HCT116 (cell line): Measurements from ENCODE around the gene DCTD. TPM values are rescaled to one million over a fixed set of nuclear protein-coding genes. Genes with fewer than 3 reads are reported as not detected.

ENCODE experiments used
- ATAC-seq: fragments of 200-7000 bp; cut with Tn5 transposase; 2 replicates; pipeline ENCODE4 v1.9.1; 2020; ENCODE audit warnings: mild to moderate bottlenecking, moderate library complexity
- BruUV-seq: library from RNA; stranded (reverse); fragments of 400-500 nt; replicated peaks from 2 replicates; lab custom pipeline; 2021; lab: Mats Ljungman, UMichigan
- CTCF ChIA-PET: fragments of 300-600 bp; sonication (Branson Sonifier 250); formaldehyde crosslinking; loops from one replicate; lab custom pipeline; 2021; ENCODE audit warnings: antibody characterized with exemption; lab: Charles Lee
- POLR2A ChIA-PET: fragments of 300-600, 350-600 bp; sonication (Branson Sonifier 250); formaldehyde crosslinking; loops from one replicate; lab custom pipeline; 2021; ENCODE audit warnings: antibody characterized with exemption; lab: Charles Lee
- RAD21 ChIA-PET, 2 experiments: fragments of 300-600 bp; sonication (Branson Sonifier 250); formaldehyde crosslinking; loops; one replicate each; lab custom pipeline; 2023; ENCODE audit warnings: low total read pairs in 2 of 2; ENCODE audit not compliant: uncharacterized antibody in 2 of 2, unreplicated experiment in 2 of 2, low non-redundant PET in 1 of 2; lab: Charles Lee
- DNase-seq: peaks from one replicate; pipeline ENCODE4 v3.0.0-alpha.2; 2010; ENCODE audit warnings: low read depth, low spot score
- H2AFZ ChIP-seq: fragments of 200-600 bp; shearing (Covaris generic), sonication (generic); 2 replicates; pipeline ENCODE4 v1.6.1; 2017; ENCODE audit warnings: low read depth, mixed run types, mixed read lengths, antibody characterized with exemption, low read length; ENCODE audit not compliant: poor library complexity, severe bottlenecking
- H3K27ac ChIP-seq: 2 replicates; pipeline ENCODE4 v1.5.1; 2012; ENCODE audit warnings: low read depth, low read length
- H3K27me3 ChIP-seq: fragments of 200-600 bp; sonication (generic); 2 replicates; pipeline ENCODE4 v1.6.1; 2016; ENCODE audit warnings: mixed run types, low read length, mixed read lengths; ENCODE audit not compliant: insufficient read depth
- H3K36me3 ChIP-seq, 2 experiments: fragments of 200-500 bp in 1 of 2; fragments of 200-600 bp in 1 of 2; sonication (Bioruptor generic) in 1 of 2; sonication (generic) in 1 of 2; 2 replicates each; pipeline versions ENCODE4 v1.5.1 to v1.6.1; 2014 to 2016; ENCODE audit warnings: low read length in 2 of 2, inconsistent platforms in 1 of 2, mixed read lengths in 1 of 2, mixed run types in 1 of 2; ENCODE audit not compliant: insufficient read depth in 2 of 2, control insufficient read depth in 1 of 2
- H3K4me1 ChIP-seq, 2 experiments: fragments of 200-600 bp in 1 of 2; sonication (generic) in 1 of 2; 2 replicates each; pipeline versions ENCODE4 v1.5.1 to v1.6.1; 2012 to 2017; ENCODE audit warnings: low read length in 2 of 2, inconsistent platforms in 1 of 2, mild to moderate bottlenecking in 1 of 2, mixed read lengths in 1 of 2, mixed run types in 1 of 2, moderate library complexity in 1 of 2; ENCODE audit not compliant: insufficient read depth in 2 of 2, control insufficient read depth in 1 of 2
- H3K4me2 ChIP-seq: fragments of 200-600 bp; sonication (generic); 2 replicates; pipeline ENCODE4 v1.6.1; 2017; ENCODE audit warnings: mixed run types, low read length, mixed read lengths
- H3K4me3 ChIP-seq, 2 experiments: fragments of 200-600 bp in 1 of 2; sonication (generic) in 1 of 2; replicated peaks in 1 of 2; 2 replicates each; pipeline ENCODE4 v1.5.1; 2011 to 2016; ENCODE audit warnings: low read length in 2 of 2, control low read depth in 1 of 2, low read depth in 1 of 2, mild to moderate bottlenecking in 1 of 2, mixed read lengths in 1 of 2, mixed run types in 1 of 2
- H3K79me2 ChIP-seq: fragments of 200-600 bp; sonication (generic); 2 replicates; pipeline ENCODE4 v1.6.1; 2017; ENCODE audit warnings: mild to moderate bottlenecking, mixed run types, low read length, moderate library complexity, mixed read lengths; ENCODE audit not compliant: insufficient read depth
- H3K9ac ChIP-seq: fragments of 200-600 bp; sonication (generic); 2 replicates; pipeline ENCODE4 v1.6.1; 2016; ENCODE audit warnings: low read length, mixed read lengths
- H3K9me2 ChIP-seq: fragments of 200-600 bp; sonication (generic), shearing (Covaris generic); 2 replicates; pipeline ENCODE4 v1.6.1; 2017; ENCODE audit warnings: mixed run types, mild to moderate bottlenecking, moderate library complexity; ENCODE audit not compliant: insufficient read depth
- H3K9me3 ChIP-seq, 2 experiments: fragments of 200-500 bp in 1 of 2; fragments of 200-600 bp in 1 of 2; sonication (Bioruptor generic) in 1 of 2; sonication (generic) in 1 of 2; 2 replicates each; pipeline ENCODE4 v1.6.1; 2014 to 2017; ENCODE audit warnings: low read length in 2 of 2, mixed read lengths in 2 of 2, inconsistent platforms in 1 of 2, low read depth in 1 of 2, mild to moderate bottlenecking in 1 of 2, mixed run types in 1 of 2, moderate library complexity in 1 of 2; ENCODE audit not compliant: control insufficient read depth in 1 of 2, insufficient read depth in 1 of 2
- H4K20me1 ChIP-seq: fragments of 200-600 bp; sonication (generic), shearing (Covaris generic); 2 replicates; pipeline ENCODE4 v1.6.1; 2017; ENCODE audit warnings: mixed run types, mild to moderate bottlenecking, moderate library complexity; ENCODE audit not compliant: insufficient read depth
- CBX3 ChIP-seq: IDR thresholded peaks from 2 replicates; pipeline ENCODE4 v1.6.1; 2012; ENCODE audit warnings: low read depth
- CTCF ChIP-seq, 3 experiments: fragments of 200-600 bp in 1 of 3; sonication (generic) in 1 of 3; IDR thresholded peaks in 2 of 3; conservative IDR thresholded peaks in 1 of 3; 2 replicates each; pipeline ENCODE4 v1.5.1; 2012 to 2017; ENCODE audit warnings: low read depth in 2 of 3, low read length in 2 of 3, antibody characterized with exemption in 1 of 3, borderline replicate concordance in 1 of 3, control low read depth in 1 of 3, mild to moderate bottlenecking in 1 of 3, mixed read lengths in 1 of 3, mixed run types in 1 of 3, moderate library complexity in 1 of 3; ENCODE audit not compliant: insufficient read depth in 1 of 3
- FOSL1 ChIP-seq: IDR thresholded peaks from 2 replicates; pipeline ENCODE4 v1.6.1; 2012; ENCODE audit warnings: low read depth
- MAX ChIP-seq: IDR thresholded peaks from 2 replicates; pipeline ENCODE4 v1.6.1; 2012
- POLR2A ChIP-seq: IDR thresholded peaks from 2 replicates; pipeline ENCODE4 v1.7.0; 2011; ENCODE audit warnings: borderline replicate concordance; ENCODE audit not compliant: insufficient read depth, insufficient read length; ENCODE audit errors: extremely low read depth
- POLR2AphosphoS5 ChIP-seq: IDR thresholded peaks from 2 replicates; pipeline ENCODE4 v1.6.1; 2011; ENCODE audit warnings: mild to moderate bottlenecking, low read depth, low read length, moderate library complexity
- RAD21 ChIP-seq: IDR thresholded peaks from 2 replicates; pipeline ENCODE4 v1.6.1; 2012; ENCODE audit warnings: low read depth, mild to moderate bottlenecking
- SRF ChIP-seq: IDR thresholded peaks from 2 replicates; pipeline ENCODE4 v1.6.1; 2012; ENCODE audit warnings: low read depth
- ZNF274 ChIP-seq: fragments of 200-500 bp; sonication (Bioruptor generic); IDR thresholded peaks from 2 replicates; pipeline ENCODE4 v1.6.1; 2014; ENCODE audit warnings: mild to moderate bottlenecking, low read depth, low read length, inconsistent platforms
- intact Hi-C: fragments of 100-400 bp; cut with micrococcal nuclease; formaldehyde crosslinking; loops from 2 replicates; pipeline ENCODE4 v1.10.0; 2022
- total RNA-seq: library from RNA; stranded (reverse); gene quantifications from one replicate; pipeline ENCODE4 v1.2.1, GENCODE V29; 2021; ENCODE audit not compliant: unreplicated experiment

The DCTD gene
- total RNA-seq, 1 experiment from 2014 or later = 96.3 TPM

GRCh38 chr4:182869697-182870096 lies 47.5 kb downstream of the DCTD start (continued):
- TF ChIP-seq CTCF (IDR thresholded peaks at IDR 0.05 in 2 of 3, conservative IDR thresholded peaks at IDR 0.05 in 1 of 3; ENCODE audit: borderline replicate concordance in 1 of 3, insufficient read depth in 1 of 3, low read depth in 2 of 3, low read length in 2 of 3) (no peak), SRF (no peak), POLR2AphosphoS5 (no peak), FOSL1 (no peak)

GRCh38 chr4:182866746-182867145 lies 50.4 kb downstream of the DCTD start:
- Histone ChIP-seq H3K4me3 (no peak overlapping the region), H3K4me2 (no peak overlapping the region), H3K79me2 (no peaks in the 10 kb centered on the region), H3K27ac (no peak overlapping the region), H3K9ac (no peak overlapping the region), H2AFZ (no peak overlapping the region), H3K4me1 (peaks cover 0 to 7% of the 10 kb centered on the region in 2 experiments; a peak in 1 of 4 replicates), H4K20me1 (no peaks in the 10 kb centered on the region), H3K36me3 (no peaks in the 10 kb centered on the region), H3K9me2 (no peaks in the 10 kb centered on the region), H3K9me3 (no peaks in the 10 kb centered on the region), H3K27me3 (no peaks in the 10 kb centered on the region)
- RAD21 ChIA-PET = no interaction called here
- POLR2A ChIA-PET = no interaction called here
- BruUV-seq = no TSS peak
- TF ChIP-seq CBX3 (no peak), MAX (no peak), ZNF274 (no peak), POLR2A (no peak), RAD21 (no peak)
- intact Hi-C loops = no loop called here
- DNase-seq (no peak), ATAC-seq (no peak)
- CTCF ChIA-PET = no interaction called here
